NOMO-1 treated with dmso at 0.1 percent for 144 hours (cell line): ENCODE data around the gene CCDC167.
"Not testable (repeated sequence)": the region's sequence is repeated elsewhere in the genome, so short reads cannot be mapped to it uniquely, and the experiment has no call there.

Source experiments
- DNase-seq: peaks from one replicate; lab custom pipeline; 2025; ENCODE audit not compliant: unreplicated experiment; lab: John Stamatoyannopoulos, UW

The CCDC167 gene

DNA sequence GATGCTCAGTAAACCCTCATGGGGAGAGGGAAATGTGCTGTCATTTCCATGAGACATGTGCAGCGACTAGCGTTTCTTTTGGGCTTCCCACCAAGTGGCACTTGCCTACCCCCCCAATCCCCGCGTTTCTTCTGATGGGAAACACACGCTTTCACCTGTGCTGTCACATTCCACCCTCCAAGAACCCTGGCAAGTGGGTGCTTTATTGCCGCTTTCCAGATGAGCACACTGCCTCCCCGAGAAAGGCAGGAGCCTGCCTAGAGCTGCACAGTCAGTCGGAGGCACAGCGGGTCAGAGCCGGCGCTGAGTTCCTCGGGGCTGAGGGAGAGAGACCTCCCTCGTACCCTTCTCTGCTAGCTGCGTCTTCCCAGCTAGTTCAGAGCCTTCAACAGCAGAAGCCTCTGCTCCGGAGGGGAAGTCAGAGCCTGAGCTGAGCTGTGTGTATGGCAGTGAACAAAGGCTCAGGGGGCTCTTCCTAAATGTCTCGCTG, 12.3 kb upstream of the CCDC167 start:
- no peak for DNase-seq

DNA sequence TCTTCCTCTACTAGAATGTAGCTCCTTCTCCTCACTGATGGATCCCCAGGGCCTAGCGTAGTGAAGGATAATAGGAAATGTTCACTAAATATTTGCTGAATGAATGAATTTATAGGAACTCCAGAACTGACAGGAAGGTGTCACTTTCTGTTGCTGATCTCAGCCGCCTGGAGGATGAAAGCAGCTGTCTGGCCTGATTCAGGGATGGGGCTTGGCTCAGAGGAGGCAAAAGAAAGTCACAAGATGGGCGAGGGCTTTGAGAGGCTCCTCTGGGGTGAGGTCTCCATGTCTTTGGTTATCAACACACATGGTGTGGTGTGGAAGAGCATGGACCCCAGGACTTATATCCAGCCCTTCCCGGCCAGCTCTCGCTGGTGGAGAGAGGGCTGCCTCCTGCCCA, 11.5 kb upstream of the CCDC167 start:
- DNase-seq: no peak

DNA sequence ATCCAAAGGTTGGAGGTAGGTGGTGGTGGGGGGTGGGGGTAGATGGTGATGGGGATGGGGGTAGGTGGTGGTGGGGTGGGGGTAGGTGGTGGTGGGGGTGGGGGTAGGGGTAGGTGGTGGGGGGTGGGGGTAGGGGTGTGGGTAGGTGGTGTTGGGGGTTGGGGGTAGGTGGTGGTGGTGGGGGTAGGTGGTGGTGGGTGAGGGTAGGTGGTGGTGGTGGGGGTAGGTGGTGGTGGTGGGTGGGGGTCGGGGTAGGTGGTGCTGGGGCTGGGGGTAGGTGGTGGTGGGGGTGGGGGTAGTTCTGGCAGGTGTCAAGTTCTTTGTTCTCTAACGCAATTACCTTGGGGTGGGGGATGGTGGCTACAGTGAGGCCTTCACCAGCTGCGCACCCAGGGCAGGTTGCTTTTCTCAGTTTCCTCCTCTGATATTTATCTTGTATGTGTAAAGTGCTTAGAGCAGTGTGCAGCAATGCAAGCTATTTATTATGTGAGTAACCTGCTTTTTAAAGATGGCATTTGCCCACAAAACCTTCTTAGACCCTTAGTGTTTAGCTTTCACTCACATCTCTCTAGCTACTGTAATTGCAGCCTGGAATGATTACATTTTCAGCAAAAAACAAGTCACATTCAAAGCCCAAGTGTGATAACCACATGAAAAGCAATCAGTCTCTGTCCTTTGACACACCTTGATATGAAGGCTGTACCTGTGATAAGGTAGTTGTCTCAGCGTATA, 8.2 kb upstream of the CCDC167 start:
- no peak for DNase-seq

DNA sequence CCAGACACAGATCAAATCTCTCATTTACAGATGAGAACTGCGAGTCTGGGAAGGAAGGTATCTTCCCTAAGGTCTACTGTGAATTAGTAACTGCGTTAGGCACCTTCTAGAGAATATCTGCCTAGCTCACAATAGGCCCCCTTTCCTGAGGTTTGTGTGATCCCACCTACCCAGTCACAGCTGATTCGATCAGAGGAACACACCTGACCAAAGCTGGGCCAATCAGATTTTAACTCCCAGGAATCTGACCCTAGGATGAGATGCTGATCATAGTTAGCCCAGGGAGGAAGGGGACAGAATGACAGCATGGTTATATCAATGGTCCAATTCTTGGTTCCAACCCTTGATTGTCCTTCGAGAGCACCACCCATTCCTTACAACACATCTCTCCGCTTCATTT, 7.4 kb upstream of the CCDC167 start:
- DNase-seq: no peak

DNA sequence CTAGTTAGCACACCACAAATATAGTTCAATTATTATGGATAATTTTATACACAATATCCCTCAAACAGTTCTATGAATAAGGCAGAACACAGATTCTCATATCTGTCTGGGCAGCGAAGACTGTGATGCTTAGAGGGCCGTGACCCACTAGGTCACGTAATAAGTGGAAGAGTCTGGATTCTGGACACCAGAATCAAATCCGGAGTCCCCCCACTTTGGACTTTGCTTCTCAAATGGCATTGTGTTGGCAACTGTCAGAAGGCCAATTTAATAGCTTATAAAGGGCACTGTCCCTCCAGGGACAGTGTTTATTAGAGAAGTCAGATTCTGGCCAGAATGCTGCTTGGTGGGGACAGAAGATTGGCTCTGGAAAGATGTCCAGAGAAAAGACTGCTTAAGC, 6.8 kb upstream of the CCDC167 start:
- no peak for DNase-seq

DNA sequence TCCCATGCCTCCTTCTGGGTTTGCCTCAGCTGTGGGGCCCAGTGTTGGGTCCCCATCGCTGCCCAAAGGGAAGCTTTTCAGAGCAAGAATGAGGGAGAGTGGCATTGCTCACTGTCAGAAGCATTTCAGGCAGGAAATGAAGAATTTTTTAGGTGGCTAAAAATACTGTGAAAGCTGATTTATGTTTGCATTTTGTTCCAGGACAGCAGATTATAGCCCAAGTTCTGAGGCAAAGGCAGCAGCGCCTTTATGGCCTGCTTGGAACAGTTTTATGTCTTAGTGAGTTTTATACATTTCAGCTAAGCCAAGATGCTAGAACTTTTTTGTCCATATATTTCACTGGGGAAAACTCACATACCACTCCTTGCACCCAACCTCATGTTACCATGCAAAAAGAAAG, 4.3 kb upstream of the CCDC167 start:
- no peak for DNase-seq

DNA sequence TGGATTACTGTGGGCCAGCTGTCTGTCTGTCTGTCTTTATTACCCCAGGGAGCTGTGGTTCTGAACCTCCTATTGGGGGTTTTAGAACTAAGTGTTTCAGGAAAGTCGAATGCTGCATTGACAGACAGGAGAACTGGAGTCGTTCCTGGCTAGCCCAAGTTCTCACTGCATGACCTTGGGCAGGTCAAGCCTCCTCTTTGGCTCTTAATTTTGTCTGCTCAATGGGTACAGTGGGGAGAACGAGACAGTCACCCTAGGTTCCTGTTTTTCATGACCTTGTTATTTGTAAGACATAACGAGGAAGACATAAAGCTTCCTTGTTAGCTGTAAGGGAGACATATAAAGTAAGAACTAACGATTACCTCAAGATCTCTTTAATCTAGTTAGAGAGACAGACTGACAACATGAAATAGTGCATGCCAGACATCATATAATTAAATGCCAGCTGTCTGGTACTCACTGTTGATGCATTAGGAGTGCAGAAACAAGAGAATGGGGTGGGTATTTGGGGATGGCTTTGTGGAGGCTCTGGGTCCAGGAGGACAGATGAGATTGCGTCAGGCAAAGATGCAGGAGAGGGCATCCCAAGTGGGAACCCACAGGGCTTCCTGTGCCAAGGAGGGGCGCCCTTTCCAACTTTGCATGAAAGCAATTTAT, 3.7 kb upstream of the CCDC167 start:
- no peak for DNase-seq

DNA sequence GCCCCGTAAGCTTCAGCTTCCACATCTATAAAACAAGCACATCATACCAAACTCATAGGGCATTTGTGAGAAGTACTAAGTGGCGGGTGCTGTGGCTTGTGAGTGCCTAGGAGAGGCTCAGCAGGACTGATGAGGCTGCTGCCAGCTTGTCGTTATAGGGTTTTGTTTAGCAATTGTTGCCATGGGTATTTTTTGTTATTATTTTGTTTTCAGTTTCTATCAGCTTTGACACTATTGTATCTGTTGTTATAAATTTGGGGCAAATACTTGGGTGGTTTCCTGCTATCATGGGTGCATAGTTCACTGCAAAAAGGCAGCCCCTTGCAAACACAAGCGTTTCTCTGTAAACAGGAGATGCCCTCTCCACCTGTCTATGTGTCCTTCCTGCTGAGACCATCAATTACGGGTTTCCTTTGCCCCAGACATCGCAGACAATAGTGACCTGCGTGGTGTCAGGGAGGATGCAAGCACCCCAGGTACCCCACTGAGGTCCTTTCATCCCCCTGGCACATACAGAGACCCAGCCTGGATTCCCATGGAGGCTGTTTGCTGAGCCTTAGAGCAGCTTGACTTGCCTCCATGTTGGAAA, 3.1 kb upstream of the CCDC167 start:
- DNase-seq: no peak

DNA sequence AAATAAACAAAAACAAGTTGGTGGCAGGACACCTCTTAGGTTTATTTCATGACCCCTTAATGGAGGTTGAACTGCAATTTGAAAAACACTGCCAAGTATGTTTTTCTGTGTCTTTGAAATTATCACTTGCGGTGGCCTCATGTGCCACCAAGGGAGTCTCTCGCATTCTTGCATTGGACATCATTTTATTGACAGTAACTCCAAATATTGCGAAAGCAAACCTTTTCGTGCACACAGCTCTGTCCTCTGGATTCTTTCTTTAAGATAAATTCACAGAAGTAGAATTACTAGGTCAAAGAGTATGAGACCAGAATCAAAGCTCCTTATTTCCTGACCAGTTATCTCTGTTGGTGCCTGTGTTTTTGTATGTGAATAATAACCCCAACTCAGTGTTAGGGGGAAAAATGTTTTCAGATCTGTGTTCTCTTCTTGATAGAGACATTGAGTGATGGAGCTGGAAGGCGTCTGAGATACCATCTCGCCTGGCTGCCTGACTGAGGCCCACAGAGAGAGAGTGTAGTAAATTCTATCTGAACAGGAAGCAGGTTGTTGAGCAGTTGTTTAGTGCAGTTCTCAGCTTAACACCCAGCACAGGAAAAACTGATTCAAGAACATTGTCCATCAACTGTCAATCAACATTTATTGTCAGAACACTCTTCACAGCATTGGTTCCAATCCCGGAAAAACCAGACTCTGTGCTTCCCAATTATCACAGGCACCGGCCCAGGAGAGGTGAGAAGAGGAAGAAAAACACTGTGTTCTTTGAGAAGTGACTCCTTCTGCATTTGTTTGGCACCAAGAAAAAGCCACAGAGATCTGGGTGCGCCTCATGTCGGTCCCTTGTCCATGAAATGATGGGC, 2.2 kb upstream of the CCDC167 start:
- DNase-seq: no peak

DNA sequence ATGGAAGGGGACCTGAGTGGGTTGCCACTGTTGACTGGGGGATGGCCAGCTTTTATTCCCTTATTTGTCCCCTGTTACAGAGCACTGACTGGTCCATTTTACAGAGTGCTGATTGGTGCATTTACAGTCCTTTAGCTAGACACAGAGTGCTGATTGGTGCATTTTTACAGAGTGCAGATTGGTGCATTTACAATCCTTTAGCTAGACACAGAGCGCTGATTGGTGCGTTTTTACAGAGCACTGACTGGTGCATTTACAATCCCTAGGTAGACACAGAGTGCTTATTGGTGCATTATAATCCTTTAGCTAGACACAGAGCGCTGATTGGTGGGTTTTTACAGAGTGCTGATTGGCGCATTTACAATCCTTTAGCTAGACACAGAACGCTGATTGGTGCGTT, 1.2 kb upstream of the CCDC167 start:
- DNase-seq: not testable (repeated sequence)

DNA sequence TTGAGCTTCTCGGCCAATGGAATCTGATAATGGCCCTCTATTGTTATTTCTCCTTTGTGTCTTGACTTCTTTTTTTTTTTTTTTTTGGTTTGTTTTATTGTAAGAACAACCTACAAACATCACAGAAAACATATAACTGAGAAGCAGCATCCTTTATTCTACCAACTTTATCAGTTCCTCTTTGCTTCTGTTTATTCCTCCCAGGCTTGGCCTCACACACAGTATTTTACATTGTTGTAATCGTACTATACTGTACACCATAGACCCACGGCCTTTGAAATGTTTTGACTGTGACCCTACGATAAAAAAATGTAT, 558 bp upstream of the CCDC167 start:
- no peak for DNase-seq

DNA sequence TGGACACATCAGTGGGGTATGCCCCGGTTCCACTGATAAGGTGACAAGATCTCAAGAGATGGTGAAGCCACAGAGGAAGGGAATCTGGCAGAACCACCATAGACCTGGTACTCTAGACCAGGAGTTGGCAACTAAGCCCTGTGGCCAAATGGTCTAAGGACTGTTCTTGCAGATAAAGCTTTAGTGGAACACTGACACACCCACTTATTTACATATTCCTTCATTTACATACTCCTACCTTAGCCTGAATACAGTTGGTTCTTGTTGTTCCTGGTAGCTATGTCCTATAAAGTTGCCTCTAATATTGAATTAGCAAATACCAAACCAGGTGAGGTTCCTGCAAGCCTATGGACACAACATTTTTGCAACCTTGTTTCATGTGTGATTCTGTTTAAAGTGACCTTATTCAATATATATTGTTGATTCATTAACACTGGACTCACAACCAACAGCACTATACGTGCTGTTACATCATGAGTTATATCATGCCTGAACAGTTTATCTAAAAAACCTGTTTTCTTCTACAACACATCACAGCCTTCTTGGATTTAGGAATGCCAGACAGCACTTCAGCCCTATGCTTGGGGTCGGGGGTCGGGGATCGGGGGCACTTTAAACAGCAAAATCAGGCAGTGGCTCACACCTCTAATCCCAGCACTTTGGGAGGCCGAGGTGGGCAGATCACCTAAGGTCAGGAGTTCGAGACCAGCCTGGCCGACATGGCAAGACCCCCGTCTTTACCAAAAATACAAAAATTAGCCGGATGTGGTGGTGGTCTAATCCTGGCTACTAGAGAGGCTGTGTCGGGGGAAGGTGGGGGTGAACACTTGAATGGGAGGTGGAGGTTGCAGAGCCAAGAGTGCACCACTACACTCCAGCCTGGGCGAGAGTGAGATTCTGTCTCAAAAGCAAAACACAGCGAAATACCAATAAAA, 2.5 kb downstream of the CCDC167 start:
- no peak for DNase-seq

DNA sequence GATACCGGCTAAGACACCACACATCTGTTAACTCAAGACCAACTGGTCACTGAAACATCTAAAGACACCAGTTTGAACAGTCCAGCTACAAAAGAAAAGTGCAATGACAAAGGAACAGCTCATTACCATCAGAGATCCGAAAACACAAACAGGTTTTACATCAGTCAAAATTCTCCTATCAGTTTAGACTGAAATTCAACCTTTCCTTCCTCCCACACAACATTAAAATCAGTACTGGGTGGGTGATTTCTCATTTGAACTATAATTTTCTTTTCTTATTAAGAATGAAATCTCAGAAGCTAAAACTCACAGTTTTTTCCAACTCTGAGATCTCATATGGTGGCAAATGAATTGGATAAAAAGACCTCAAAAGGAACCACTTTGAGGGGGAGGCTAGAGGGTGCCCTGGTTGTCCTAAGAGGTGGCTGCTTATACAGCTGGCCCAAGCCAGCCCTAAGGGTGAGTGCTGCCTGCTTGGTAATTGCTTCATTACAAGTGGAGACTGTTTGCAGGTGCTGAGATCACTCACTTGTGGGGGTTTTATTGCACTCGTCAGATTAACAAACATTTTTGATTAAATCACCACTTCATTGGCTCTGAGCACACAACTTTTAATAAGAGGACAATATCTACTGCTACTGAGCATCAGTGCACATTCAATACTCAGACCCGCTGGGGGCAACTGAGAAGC, 4.3 kb downstream of the CCDC167 start:
- DNase-seq: no peak

DNA sequence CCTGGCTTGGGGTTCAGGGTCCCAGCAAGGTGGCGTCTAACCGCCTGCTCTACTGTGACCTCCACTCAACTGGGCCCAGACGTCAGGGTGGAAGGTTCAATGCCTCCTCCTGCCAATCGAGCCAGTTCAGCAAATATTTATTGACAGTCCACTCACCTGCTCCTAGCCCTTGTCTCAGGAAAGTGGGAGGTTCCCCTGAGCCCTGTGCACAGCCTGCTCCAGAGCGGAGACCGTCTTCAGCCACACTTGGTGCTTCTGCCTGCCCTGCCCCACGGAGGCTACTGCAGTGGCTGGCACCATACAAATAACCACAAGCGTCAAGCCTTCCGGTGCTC, 6.1 kb downstream of the CCDC167 start:
- DNase-seq: no peak

DNA sequence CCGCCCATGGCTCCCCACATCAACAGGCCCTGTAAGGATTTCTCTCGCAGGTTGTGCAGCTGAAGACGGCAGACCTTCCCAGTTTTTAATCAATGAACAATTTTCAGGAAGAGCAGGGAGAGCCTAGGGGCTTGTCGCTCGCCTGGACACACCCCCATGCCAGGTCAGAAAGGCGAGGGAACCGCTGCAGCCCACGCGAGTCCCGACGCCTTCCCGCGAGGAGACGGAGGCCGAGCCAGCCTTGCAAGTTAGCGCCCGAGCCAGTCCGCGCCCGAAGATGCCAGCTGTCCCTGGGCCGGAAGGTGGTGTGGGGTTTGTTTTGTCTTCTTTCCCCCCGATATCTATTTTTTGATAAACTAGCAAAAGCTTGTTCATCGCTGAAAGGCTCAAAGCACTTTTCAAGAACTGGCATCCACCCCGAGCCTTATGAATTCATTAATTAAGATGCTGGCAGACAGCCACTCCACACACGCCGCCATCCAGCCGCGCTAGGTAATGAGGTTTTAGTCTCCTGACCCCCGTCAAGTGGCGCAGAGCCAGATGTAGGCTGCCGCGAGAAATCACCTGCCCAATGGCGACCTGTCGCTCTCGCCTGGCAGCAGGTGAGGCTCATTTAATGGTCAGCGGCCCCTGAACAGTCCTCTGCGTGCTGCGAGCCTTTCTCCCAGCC, 6.6 kb downstream of the CCDC167 start:
- no peak for DNase-seq

DNA sequence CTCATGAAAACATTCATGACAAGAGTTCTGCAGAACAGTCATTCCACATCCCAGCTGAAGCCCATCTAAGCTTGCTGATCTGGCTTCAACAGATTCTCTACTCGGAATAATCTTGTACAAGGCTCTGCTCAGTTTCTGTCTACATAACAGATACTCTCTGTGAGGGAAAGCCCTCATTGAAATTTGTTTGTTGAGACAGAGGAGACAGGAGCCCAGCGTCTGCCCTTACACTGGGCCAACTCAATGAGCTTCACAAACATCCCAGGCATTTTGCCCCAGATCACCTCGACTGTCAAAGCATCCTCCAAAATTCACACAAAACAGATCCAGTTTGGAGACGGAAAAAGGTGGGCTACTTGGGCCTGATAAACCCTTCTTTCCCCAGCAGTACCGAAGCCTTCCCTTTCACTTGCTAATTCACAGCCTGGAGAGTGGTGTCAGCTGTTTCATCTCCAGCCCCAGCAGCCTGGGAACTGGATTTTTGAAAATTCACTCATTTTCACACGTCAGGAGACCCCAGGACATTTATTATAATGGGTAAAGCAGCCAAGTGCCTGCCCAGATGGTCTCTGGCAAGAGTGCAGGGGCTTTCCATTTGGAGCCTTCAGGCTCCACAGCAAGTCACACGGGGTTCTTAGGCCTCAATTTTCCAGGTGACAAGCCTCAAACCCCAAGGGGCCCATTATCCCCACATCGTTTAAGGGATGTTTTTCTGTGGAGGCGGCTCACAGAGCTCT, 7.3 kb downstream of the CCDC167 start:
- no peak for DNase-seq

DNA sequence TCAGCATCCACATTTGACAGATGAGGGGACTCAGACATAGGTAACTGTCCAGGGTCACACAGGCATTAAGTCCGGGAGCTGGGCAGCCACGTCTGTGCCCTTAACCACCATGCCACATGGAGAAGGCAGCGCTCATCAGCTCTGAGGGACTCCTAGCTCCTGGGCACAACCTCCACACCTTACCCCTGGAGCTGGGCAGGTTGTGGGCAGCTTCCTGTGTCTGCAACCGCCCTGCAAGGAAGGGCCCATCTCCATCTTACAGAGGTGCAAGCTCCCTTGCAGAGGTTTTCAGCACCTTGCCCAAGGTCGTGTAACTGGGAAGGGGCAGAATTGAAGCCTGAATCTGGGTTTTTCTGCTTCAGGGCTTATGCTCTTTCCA, 7.9 kb downstream of the CCDC167 start:
- no peak for DNase-seq

DNA sequence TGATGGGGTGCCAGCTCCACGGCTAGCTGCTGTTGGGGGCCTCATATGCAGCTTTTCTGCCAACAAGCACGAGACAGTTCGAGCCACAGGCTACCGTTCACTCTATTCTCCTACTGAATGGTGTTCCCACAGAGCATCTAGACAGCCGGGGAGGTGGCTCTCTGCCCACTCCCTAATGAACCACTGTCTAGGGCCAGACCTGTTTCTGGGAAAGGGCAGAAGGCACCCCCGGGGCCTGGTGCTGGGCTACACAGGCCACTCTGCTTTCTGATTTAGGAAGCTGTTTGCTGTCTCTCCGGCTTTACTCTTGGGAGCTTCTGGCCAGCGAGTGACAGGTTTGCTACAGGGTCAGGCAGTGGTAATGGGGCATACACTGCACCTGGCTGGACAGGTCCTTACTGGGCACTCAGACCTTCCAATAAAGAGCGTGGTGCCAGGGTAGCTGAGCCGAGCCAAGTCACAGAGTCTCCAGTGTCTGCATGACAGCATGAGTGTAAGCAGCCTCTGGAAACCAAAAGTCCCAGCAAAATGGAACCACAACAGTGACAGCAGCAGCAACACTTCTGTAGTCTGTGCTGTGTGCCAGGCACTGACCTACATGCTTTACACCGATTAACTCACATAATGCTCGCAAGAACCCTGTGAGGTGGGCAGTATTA, 8.4 kb downstream of the CCDC167 start:
- DNase-seq: no peak
